Stimulated activated naive CD4-positive, alpha-beta T cell (primary cell): ENCODE results near the gene CDH10.

Experiments
- DNase-seq, 6 experiments: peaks; one replicate each; lab custom pipeline; 2025; lab: John Stamatoyannopoulos, UW

CDH10 gene

DNA sequence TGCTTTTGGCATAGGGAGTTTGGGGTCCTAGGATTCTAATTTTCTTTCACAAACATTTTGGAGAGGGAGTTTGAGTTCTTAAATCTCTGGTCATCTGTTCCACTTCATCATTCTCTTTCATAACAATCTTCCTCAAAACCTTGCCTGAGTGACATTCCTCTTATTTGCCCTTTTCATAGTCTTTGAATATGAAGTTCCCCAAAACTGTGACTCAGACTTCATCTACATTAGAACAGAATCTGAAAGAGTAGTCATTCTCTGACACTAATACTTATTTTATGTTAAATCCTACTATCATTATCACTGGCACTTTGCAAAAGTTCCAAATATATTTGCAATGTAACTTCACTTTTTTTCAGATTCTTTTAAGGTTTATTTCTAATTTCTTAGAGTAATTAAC, 163.8 kb downstream of the CDH10 start:
- no peak for DNase-seq

DNA sequence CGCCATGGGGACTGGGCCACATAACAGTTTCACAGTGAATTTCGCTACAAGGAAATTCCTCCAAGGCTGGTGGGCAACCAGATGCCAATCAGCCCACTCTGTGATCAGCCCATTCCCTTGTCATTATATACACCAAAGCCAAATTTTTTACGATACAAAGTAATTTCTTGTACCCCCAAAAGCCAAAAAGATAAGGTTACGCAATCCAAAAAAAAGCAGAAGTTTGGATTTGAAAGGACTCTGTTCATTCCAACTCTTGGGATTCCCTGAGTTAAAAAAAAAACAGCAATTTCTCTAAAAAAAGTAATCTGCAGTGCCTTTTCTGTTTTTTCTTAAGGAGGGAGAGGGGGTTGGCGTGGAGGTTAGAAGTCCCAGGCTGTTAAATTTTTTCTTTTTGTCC, 166.8 kb downstream of the CDH10 start:
- no peak for DNase-seq

DNA sequence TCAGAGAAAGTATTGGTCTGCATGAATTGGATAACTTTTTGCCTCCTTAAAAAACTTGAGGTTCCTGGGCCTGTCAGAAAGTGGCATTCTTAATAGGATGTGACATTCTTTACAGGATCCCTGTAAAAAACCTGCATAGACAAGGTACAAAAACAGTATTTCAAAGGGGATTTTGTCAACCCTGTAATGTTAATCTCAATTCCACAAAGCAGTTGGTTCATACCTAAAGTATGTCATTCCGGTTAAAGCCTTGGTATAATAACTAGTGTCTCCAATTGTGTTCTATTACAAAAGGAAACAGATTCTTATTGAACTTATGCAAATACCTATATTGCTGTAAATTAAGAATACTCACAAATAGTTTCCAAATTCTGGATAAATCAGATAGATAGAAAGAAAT, 169.7 kb downstream of the CDH10 start:
- DNase-seq: no peak

DNA sequence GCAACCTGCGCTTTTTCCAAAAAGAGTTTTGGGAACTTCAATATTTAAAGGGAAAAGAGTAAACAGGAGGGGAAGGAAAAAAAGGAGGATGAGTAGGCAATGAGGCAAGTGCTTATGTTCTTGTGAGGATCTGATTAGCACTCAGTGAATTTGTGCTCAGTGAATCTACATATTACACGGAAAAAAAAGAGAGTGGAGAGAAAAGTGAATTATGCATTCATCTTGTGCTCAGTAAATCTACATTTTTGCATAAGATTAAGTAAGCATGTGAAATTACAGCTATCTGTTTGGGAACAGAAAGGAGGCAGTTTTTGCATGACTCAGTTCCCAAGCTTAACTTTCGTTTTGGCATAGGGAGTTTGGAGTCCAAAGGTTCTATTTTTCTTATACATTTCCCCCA, 170.1 kb downstream of the CDH10 start:
- DNase-seq: no peak

DNA sequence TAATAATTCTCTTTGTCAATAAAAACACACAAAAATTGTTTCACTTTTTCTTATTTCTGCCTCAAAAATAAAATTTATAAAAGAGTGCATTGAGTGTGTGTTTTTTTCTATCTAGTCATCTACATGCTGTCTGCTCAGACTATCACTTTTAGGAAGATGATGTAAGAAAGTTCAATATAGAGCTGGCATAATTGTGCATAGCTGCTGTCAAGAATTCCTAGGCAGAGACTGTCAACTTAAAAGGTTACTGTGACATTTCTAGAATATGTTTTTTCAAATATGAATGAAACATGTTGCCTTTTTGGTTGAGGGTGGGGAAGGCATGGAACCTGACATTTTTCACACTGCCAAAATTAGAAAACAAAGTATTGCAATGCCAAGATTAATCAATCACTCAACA, 172.3 kb downstream of the CDH10 start:
- no peak for DNase-seq

DNA sequence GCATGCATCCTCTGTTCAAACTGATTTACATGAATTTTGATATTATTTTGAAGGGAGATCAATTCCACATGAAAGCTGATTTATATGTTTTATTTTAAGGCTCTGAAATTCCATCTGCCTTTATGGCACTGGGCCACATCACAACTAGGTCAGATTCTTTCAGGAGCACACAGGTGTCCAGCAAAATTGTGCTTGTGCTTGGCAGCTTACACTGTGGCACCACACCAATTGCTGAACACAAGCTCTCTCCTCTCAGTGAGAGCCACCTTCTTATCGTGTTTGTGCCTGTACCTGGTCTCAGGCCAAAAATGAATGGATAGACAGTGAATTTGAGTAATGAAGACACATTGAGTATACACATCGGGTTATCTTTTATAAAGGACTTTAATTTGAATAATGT, 200.4 kb downstream of the CDH10 start:
- DNase-seq: no peak

DNA sequence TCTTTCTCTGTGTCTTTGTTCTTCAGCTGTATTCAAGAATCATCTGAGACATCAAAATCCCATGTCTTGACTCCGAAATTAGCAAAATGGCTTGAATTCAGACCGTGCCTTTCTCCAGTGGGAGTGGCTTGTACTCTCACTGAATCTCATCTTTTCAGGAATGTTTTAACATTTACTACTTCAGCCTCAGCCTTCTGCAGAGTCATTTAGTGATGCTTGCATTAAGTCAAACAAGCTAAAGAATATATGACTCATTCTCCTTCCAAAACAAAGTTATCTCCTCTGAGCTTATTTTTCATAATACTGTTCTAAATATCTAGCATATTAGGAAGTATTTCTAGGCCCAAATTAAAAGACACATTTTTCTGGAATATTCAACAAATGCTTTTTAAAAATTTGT, 205.3 kb downstream of the CDH10 start:
- DNase-seq: no peak
